PC-3 (cell line): ENCODE measurements around the gene TUBB1.

Source experiments
- CTCF ChIP-seq: fragments of 300-600 bp; sonication (generic); conservative IDR thresholded peaks from 2 replicates; pipeline ENCODE4 v1.5.1; 2017; ENCODE audit warnings: antibody characterized with exemption, low read depth, mild to moderate bottlenecking, low read length
- EZH2 ChIP-seq: fragments of 300-600 bp; sonication (generic); IDR thresholded peaks from one replicate; pipeline ENCODE4 v1.6.1; 2017; ENCODE audit warnings: antibody characterized with exemption, mild to moderate bottlenecking, low read length; ENCODE audit not compliant: unreplicated experiment
- EZH2phosphoT487 ChIP-seq: fragments of 300-600 bp; sonication (generic); IDR thresholded peaks from 2 replicates; pipeline ENCODE4 v1.6.1; 2018; ENCODE audit warnings: mild to moderate bottlenecking, antibody characterized with exemption, low read length, borderline replicate concordance

DNA sequence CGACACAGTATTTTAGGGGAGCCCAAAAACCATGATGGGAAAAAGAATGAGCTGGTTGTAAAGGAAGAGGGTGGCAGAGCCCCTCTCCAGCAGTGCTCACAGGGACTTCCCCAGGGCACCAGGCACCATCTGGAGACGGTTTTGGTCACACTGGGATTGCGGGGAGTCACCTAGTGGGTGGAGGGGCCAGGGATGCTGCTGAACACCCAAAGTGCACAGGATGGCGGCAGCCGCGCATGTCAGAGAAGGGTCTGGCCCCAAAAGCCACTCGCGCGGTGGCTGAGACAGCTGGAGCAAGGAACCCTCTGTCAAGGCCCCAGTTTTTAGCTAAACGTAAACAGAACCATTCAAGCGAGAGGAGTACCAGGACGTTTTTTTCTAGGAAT lies 23.0 kb upstream of the TUBB1 start:
- TF ChIP-seq CTCF = no peak
- TF ChIP-seq EZH2 = no peak
- no peak for TF ChIP-seq EZH2phosphoT487
